A549 (cell line): ENCODE data around the gene TMEM129.

Source experiments
- CTCF ChIP-seq: fragments of >200 bp; sonication (Bioruptor Twin); formaldehyde crosslinking; IDR thresholded peaks from 3 replicates; pipeline ENCODE4 v1.5.1; 2016
- POLR2A ChIP-seq: IDR thresholded peaks from 2 replicates; pipeline ENCODE4 v1.6.1; 2012; ENCODE audit warnings: mild to moderate bottlenecking, low read length

GRCh38 chr4:1675136-1675801 lies 45.9 kb downstream of the TMEM129 start:
- TF ChIP-seq CTCF: no peak
- TF ChIP-seq POLR2A: no peak
